Astrocyte of the spinal cord (primary cell): ENCODE results near the gene TFAP2A.

Experiments used
- DNase-seq: peaks from one replicate; pipeline ENCODE4 v3.0.0; 2011; ENCODE audit warnings: low read depth, low spot score
- H3K4me3 ChIP-seq: 2 replicates; pipeline ENCODE4 v1.5.1; 2011; ENCODE audit warnings: low read depth, mild to moderate bottlenecking, low read length, moderate library complexity
- CTCF ChIP-seq: IDR thresholded peaks from 2 replicates; pipeline ENCODE4 v1.5.1; 2012; ENCODE audit warnings: low read depth, mild to moderate bottlenecking, low read length, inconsistent platforms
- in situ Hi-C: cut with HindIII; loops from 2 replicates; pipeline ENCODE4 v1.10.0; 2017; ENCODE audit warnings: low sequenced_read_pairs

TFAP2A gene

DNA sequence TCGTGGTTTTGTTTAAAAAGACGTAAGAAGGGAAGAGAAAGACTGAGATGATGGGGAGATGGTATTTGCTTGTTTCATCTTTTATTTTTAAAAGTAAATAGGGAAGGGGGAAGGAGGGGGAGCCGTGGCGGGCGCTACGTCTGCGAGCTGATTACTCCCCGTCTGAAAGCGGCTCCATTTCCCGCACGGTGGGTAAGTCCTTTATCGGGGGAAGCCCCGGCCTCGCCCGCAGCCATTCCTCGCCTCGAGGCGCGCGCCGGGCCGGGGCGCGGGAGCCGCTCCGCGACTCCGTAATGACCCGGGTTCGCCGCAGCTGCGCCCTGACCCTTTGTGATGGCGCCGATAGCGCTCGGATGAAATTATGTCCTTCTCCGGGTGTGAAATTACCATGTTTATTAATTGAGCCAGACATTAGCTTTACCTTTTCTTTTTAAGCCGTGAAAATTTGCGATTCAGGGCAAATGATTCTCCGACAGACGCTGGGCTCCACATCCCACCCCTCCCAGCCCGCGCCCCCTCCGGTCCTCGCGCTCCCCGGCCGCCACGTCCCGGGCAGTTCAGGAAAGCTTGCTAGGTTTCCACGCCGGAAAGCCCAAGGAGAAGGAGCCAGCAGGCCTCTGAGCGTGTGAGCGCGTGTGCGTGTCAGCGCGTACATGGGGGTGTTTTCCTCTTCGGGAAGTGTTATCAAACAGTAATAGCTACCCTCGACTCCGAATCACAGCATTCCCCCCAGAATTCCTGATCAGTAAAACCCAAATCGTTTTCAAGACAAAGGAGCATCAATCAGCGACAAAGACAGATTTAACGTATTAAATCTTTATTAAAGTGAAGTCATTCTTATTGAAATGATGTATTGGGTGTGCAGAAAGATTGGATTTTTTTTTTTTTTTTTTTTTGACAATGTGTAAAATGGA is 30.0 kb downstream of the TFAP2A start:
- H3K4me3 ChIP-seq = no peak overlapping the region
- DNase-seq = no peak
- in situ Hi-C loops = no loop called here
- no peak for TF ChIP-seq CTCF

DNA sequence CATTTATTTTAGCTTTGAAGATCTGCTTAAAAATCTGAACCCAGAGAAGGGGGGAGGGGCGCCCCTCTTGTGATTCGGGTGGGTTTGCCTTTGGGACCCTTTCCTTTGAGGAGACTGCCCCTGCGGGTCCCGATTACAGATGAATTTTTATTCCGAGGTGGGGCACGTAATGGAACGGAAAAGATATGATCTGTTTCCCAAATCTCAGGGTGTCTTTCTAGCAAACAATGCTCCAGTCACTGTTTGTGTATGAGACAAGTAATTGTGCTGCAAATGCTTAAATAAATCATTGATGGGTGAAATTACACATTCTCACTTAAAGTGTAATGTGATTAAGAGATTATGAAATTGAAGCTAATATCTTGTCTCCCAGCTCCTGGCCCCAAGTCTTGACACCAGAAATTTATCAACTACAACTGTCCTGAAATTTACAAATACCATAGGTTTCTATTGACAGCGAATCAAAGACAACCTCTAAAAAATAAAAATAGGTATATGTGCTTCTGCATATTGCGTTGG is 30.7 kb downstream of the TFAP2A start:
- TF ChIP-seq CTCF = no peak
- no peak for DNase-seq
- no peak overlapping the region for H3K4me3 ChIP-seq
- in situ Hi-C loops = no loop called here

DNA sequence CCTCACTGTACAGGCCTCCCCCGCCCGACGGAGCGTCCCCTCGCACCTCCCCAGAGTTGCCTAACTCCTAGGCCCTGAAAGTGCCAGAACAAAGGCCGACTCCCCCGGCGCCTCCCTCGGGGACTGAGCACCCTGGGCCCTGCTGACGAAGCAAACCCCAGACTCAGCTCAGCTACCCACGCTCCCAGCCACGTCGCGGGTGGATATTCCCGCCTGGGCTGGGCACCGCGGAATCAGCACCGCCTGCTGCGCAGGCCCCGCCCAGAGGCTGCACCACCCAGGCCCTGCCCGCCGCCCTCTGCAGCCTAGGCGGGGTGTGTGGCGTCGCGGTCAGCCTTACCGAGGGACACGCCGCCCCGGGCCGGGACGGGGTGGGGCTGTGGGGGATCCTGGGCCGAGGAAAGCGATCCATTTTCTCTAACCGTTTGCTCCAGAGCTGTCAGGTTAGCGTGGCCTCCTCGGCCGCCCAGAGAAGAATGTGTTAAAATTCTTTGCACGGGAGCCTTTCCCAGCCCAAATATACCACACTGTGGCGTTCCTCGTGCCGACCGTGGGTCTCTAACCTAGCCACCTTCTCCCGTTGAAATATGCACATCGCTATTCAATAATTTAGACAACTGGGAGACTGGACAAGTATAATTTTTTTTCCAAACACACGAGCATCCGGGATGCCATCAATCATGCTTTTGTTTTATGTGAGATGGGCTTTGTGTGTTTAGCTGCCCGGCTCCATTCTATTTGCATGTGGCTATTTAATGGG is 31.4 kb downstream of the TFAP2A start:
- H3K4me3 ChIP-seq = no peak overlapping the region
- in situ Hi-C loops = no loop called here
- DNase-seq = no peak
- no peak for TF ChIP-seq CTCF

GRCh38 chr6:10382728-10383330 is 32.0 kb downstream of the TFAP2A start:
- H3K4me3 ChIP-seq = no peak overlapping the region
- TF ChIP-seq CTCF = no peak
- no peak for DNase-seq
- in situ Hi-C loops = no loop called here

- TF ChIP-seq CTCF = no peak
- no peak overlapping the region for H3K4me3 ChIP-seq
- in situ Hi-C loops = no loop called here
- DNase-seq = no peak
These were observed 32.6 kb downstream of the TFAP2A start for GRCh38 chr6:10382322-10382721.

GRCh38 chr6:10381830-10382208 is 33.1 kb downstream of the TFAP2A start:
- in situ Hi-C loops = no loop called here
- H3K4me3 ChIP-seq = no peak overlapping the region
- TF ChIP-seq CTCF = no peak
- no peak for DNase-seq
